AG09309 (cell line): Measurements from ENCODE around the gene MUSTN1.

ENCODE experiments used
- DNase-seq: peaks from one replicate; pipeline ENCODE4 v3.0.0-alpha.2; 2010; ENCODE audit warnings: low read depth
- H3K4me3 ChIP-seq: 2 replicates; pipeline ENCODE4 v1.5.1; 2011; ENCODE audit warnings: mild to moderate bottlenecking, low read depth, low read length, moderate library complexity; ENCODE audit not compliant: control insufficient read depth
- TF ChIP-seq, protein P1 (sequence below): IDR thresholded peaks from 2 replicates; pipeline ENCODE4 v1.5.1; 2011; ENCODE audit warnings: mild to moderate bottlenecking, low read depth, low read length, inconsistent platforms; ENCODE audit not compliant: insufficient read depth, control insufficient read depth; ENCODE audit errors: missing control alignments

The MUSTN1 gene

DNA sequence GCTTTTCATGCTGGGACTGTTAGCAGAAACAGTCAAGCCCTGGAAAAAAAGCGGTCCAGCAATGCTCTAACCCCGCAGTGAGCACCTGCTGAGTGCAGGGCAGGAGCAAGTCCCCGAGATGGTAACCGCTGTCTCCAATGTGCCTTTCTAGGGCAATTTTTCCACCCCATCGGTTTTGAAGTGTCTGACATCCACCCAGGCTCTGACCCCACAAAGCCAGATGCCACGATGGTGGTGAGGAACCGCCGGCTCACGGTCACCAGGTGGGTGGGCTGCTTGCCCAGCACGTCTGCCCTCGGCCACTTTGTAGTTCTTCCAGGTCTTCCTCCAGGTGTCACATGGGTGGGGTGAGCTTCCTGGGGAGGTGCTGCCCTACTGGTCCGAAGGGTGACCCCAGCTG lies 43.5 kb downstream of the MUSTN1 start:
- TF ChIP-seq, protein P1, sequence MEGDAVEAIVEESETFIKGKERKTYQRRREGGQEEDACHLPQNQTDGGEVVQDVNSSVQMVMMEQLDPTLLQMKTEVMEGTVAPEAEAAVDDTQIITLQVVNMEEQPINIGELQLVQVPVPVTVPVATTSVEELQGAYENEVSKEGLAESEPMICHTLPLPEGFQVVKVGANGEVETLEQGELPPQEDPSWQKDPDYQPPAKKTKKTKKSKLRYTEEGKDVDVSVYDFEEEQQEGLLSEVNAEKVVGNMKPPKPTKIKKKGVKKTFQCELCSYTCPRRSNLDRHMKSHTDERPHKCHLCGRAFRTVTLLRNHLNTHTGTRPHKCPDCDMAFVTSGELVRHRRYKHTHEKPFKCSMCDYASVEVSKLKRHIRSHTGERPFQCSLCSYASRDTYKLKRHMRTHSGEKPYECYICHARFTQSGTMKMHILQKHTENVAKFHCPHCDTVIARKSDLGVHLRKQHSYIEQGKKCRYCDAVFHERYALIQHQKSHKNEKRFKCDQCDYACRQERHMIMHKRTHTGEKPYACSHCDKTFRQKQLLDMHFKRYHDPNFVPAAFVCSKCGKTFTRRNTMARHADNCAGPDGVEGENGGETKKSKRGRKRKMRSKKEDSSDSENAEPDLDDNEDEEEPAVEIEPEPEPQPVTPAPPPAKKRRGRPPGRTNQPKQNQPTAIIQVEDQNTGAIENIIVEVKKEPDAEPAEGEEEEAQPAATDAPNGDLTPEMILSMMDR = no peak
- DNase-seq = no peak
- H3K4me3 ChIP-seq = no peak overlapping the region

DNA sequence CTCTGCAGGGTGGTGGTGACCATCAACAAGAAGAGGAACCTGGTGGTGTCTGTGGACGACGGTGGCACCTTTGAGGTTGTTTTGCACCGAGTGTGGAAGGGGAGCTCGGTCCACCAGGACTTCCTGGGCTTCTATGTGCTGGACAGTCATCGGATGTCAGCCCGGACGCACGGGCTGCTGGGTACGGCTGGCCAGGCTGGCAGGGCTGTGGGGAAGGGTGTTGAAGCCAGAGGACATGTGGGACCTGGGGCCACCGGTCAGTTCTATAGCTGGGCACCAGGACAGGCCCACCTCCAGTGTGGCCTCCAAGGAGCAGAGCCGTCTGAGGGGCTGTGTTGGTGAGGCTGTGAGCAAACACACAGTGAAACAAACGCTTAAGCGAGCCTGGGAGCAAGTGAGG lies 44.1 kb downstream of the MUSTN1 start:
- DNase-seq = no peak
- TF ChIP-seq, protein P1 = no peak
- no peak overlapping the region for H3K4me3 ChIP-seq

DNA sequence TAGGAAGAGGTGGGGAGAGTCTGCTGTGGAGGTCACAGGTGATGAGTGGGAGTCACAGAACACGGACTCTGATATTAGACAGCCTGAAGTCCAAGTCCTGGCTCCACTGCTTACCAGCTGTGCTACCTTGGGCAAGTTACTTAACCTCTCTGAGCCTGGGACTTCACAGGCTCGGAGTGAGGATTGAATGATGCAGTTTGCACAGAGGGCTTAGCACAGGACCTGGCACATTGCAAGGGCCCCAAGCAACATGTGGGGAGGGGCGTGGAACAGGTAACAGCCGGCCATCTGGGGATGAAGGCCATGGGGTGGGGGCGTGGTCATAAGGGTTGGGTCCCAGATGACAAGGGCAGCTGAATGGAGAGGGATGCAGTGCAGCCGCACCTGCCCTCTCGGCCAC lies 44.5 kb downstream of the MUSTN1 start:
- H3K4me3 ChIP-seq = no peak overlapping the region
- no peak for DNase-seq
- TF ChIP-seq, protein P1 = no peak

DNA sequence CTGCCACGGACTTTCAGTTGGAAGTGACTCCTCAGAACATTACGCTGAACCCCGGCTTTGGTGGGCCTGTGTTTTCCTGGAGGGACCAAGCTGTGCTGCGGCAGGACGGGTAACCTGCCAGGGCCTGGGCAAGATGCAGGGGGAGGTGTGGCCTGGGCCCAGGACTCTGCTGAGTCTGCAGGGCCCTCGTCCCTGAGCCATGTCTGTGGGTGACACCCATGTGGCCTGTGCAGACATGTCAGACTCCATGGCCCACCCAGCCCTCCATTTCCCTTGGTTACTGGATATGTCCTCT lies 45.1 kb downstream of the MUSTN1 start:
- H3K4me3 ChIP-seq = no peak overlapping the region
- DNase-seq = no peak
- TF ChIP-seq, protein P1 = no peak

DNA sequence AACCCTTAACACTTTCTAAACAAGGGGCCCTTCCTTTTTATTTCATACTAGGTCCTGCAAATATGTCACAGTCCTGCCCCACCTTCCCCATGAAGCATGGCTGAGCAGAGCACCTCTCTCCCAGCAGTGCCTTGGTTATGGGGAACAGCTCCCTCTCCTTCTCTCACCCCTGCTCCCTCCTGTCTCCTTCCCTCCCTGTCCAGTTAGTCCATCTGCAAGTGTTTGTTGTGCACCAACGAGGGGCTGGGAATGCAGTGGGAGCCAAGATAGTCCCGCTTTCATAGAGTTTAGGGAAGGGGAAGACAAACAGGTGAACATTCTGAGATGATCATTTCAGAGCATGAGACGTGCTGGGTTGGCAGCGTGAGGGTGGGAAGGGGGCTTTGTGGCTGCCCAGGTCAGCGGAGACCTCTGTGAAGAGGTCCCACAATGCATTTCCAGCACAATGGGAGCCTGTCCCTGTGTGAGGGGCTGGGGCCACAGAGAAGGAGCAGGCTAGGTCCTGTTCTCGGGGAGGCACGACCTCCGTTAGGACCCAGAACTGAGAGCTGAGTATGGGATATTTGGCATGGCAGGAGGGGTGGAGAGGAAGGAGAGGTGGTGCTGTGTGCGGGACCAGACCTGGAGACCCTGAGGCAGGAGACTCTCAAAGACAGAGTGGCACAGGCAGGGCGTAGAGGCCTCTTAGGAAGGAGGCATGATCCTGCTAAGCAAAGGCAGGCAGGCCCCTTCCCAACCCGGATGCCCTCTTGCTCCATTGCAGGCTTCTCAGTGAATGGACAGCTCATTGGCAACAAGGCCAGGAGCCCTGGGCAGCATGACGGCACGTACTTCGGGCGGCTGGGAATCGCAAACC lies 45.7 kb downstream of the MUSTN1 start:
- no peak overlapping the region for H3K4me3 ChIP-seq
- TF ChIP-seq, protein P1 = no peak
- no peak for DNase-seq

DNA sequence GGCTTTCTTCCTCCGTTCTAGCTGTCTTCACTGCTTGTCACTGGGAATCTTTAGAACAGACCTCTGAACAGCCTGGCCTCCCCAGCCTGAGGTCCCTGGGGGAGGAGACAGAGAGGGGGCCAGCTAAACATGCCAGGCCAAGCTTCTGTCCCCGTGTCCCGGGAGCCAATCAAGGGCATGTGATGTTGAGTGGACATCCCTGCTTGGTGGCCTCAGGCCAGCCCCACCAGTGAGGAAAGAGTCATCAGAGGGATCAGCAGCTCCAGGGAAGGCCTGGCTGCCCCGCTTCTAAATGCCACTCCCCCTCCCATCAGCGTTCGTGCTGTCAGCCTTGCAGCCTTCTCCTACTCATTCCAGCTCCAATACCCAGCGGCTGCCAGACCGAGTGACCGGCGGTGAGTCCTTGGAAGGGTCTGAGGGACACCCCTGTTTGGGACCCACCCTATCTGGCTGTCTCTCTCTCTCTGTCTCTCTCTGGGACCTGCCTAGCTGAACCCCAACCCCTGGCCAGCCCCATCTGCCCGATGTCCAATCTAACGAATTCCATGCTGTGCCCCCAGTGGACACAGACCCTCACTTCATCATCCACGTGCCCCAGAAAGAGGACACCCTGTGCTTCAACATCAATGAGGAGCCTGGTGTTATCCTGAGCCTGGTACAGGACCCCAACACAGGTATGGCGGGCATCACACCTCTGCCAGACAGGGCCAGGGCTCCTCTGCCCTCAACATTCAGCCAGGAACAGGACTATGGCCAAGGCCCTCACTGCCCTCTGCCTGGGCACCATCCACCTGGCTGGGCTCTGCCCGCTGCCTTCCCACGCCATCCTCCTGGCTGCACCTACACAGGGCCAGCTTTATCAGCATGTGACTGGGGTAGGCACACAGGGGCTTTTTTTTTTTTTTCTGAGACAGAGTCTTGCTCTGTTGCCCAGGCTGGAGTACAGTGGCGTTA lies 46.9 kb downstream of the MUSTN1 start:
- TF ChIP-seq, protein P1 = no peak
- H3K4me3 ChIP-seq = no peak overlapping the region
- DNase-seq = no peak
